ENCODE results near the gene RPLP2. TPM values are rescaled to one million over a fixed set of nuclear protein-coding genes. Genes with fewer than 3 reads are reported as not detected.

The RPLP2 gene
- total RNA-seq, 1 experiment from 2014 or later = 2,582 TPM

DNA sequence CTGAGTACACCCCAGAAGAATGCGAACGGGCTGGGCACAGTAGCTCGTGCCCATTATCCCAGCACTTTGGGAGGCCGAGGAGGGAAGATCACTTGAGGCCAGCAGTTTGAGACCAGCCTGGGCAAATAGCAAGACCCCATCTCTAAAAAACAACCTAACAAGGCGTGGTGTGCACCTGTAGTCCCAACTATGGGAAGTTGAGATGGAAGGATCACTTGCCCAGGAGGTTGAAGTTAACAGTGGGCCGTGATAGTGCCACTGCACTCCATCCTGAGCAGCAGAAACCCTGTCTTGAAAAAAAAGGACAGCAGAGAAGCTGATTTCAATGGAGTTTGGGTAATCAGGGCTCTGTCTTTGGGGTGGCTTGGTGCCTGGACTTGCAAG lies 3.3 kb downstream of the RPLP2 start (continued):
- TF ChIP-seq ZNF416 (CRISPR knock-in tag; IDR thresholded peaks at IDR 0.05) = 0 out of 2 replicates have a peak, but pooled peaks have one; percentile 25
- TF ChIP-seq, protein P1, sequence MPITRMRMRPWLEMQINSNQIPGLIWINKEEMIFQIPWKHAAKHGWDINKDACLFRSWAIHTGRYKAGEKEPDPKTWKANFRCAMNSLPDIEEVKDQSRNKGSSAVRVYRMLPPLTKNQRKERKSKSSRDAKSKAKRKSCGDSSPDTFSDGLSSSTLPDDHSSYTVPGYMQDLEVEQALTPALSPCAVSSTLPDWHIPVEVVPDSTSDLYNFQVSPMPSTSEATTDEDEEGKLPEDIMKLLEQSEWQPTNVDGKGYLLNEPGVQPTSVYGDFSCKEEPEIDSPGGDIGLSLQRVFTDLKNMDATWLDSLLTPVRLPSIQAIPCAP (CRISPR knock-in tag; IDR thresholded peaks at IDR 0.05) = no peak
- TF ChIP-seq, protein P2, sequence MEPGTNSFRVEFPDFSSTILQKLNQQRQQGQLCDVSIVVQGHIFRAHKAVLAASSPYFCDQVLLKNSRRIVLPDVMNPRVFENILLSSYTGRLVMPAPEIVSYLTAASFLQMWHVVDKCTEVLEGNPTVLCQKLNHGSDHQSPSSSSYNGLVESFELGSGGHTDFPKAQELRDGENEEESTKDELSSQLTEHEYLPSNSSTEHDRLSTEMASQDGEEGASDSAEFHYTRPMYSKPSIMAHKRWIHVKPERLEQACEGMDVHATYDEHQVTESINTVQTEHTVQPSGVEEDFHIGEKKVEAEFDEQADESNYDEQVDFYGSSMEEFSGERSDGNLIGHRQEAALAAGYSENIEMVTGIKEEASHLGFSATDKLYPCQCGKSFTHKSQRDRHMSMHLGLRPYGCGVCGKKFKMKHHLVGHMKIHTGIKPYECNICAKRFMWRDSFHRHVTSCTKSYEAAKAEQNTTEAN (CRISPR knock-in tag; IDR thresholded peaks at IDR 0.05) = no peak
- TF ChIP-seq, protein P3, sequence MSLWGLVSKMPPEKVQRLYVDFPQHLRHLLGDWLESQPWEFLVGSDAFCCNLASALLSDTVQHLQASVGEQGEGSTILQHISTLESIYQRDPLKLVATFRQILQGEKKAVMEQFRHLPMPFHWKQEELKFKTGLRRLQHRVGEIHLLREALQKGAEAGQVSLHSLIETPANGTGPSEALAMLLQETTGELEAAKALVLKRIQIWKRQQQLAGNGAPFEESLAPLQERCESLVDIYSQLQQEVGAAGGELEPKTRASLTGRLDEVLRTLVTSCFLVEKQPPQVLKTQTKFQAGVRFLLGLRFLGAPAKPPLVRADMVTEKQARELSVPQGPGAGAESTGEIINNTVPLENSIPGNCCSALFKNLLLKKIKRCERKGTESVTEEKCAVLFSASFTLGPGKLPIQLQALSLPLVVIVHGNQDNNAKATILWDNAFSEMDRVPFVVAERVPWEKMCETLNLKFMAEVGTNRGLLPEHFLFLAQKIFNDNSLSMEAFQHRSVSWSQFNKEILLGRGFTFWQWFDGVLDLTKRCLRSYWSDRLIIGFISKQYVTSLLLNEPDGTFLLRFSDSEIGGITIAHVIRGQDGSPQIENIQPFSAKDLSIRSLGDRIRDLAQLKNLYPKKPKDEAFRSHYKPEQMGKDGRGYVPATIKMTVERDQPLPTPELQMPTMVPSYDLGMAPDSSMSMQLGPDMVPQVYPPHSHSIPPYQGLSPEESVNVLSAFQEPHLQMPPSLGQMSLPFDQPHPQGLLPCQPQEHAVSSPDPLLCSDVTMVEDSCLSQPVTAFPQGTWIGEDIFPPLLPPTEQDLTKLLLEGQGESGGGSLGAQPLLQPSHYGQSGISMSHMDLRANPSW (CRISPR knock-in tag; conservative IDR thresholded peaks at IDR 0.05; ENCODE audit: low read depth) = no peak
- TF ChIP-seq, protein P4, sequence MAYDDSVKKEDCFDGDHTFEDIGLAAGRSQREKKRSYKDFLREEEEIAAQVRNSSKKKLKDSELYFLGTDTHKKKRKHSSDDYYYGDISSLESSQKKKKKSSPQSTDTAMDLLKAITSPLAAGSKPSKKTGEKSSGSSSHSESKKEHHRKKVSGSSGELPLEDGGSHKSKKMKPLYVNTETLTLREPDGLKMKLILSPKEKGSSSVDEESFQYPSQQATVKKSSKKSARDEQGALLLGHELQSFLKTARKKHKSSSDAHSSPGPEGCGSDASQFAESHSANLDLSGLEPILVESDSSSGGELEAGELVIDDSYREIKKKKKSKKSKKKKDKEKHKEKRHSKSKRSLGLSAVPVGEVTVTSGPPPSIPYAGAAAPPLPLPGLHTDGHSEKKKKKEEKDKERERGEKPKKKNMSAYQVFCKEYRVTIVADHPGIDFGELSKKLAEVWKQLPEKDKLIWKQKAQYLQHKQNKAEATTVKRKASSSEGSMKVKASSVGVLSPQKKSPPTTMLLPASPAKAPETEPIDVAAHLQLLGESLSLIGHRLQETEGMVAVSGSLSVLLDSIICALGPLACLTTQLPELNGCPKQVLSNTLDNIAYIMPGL (CRISPR knock-in tag; IDR thresholded peaks at IDR 0.05) = no peak

DNA sequence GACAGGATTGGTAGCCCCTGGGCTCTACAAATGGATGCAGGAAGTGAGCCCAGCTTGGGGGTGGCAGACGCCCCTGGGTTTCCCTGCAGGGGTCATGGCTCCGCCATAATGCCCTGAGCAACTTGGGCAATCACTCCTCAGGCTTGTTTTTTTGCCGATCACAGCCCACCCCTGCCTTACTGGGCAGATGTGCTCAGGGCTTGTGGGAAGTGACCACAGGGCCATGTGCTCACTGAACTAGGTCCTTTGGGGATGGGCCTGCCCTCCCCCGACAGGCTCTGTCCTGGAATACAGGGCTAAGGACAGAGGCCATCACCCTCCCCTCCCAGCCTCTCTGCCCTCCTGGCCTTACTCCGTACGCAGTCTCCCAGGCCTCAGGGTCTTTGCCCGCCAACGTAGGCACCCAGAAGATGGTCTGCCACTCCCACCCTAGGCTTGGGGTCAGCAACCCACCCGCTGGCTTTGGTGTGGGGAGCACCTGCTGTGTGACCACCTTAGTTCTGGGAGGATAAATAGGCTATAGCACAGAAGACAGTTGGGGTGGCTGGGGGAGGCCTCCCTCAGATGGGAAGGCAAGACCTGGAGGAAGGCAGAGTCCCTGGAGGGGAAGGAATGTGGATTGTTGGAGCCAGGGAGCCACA lies 3.8 kb downstream of the RPLP2 start:
- Mint-ChIP-seq H3K36me3 (peaks cover 28% of the 10 kb centered on the region), H3K9me3 (no peaks in the 10 kb centered on the region), H3K27me3 (ENCODE audit: low read depth) (no peaks in the 10 kb centered on the region), H3K27ac (peak overlapping the region; percentile 82; the same call in 1 of the 2 replicates), H3K4me3 (no peak overlapping the region), H3K4me1 (peaks cover 30% of the 10 kb centered on the region)
- ATAC-seq = peak; percentile 2
- CTCF ChIA-PET = interaction anchor here (0.5 kb wide), 1 partner anchor 68 kb away, joined by 3 read pairs; no protein-coding TSS in a partner anchor
- no peak for DNase-seq (ENCODE audit: low spot score)
- POLR2A ChIA-PET = no interaction called here
- TF ChIP-seq, protein P5, sequence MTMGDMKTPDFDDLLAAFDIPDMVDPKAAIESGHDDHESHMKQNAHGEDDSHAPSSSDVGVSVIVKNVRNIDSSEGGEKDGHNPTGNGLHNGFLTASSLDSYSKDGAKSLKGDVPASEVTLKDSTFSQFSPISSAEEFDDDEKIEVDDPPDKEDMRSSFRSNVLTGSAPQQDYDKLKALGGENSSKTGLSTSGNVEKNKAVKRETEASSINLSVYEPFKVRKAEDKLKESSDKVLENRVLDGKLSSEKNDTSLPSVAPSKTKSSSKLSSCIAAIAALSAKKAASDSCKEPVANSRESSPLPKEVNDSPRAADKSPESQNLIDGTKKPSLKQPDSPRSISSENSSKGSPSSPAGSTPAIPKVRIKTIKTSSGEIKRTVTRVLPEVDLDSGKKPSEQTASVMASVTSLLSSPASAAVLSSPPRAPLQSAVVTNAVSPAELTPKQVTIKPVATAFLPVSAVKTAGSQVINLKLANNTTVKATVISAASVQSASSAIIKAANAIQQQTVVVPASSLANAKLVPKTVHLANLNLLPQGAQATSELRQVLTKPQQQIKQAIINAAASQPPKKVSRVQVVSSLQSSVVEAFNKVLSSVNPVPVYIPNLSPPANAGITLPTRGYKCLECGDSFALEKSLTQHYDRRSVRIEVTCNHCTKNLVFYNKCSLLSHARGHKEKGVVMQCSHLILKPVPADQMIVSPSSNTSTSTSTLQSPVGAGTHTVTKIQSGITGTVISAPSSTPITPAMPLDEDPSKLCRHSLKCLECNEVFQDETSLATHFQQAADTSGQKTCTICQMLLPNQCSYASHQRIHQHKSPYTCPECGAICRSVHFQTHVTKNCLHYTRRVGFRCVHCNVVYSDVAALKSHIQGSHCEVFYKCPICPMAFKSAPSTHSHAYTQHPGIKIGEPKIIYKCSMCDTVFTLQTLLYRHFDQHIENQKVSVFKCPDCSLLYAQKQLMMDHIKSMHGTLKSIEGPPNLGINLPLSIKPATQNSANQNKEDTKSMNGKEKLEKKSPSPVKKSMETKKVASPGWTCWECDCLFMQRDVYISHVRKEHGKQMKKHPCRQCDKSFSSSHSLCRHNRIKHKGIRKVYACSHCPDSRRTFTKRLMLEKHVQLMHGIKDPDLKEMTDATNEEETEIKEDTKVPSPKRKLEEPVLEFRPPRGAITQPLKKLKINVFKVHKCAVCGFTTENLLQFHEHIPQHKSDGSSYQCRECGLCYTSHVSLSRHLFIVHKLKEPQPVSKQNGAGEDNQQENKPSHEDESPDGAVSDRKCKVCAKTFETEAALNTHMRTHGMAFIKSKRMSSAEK (CRISPR knock-in tag; IDR thresholded peaks at IDR 0.05; ENCODE audit: borderline replicate concordance) = peak; percentile 84; the same call in 1 of the 2 replicates
- TF ChIP-seq, protein P3 (CRISPR knock-in tag; conservative IDR thresholded peaks at IDR 0.05; ENCODE audit: low read depth) = no peak
- TF ChIP-seq TEAD4 (CRISPR knock-in tag; IDR thresholded peaks at IDR 0.05) (no peak), NR3C1 (CRISPR knock-in tag; conservative IDR thresholded peaks at IDR 0.05; ENCODE audit: low read depth) (no peak), ZNF416 (CRISPR knock-in tag; IDR thresholded peaks at IDR 0.05) (peak; percentile 95), RELA (CRISPR knock-in tag; IDR thresholded peaks at IDR 0.05; ENCODE audit: borderline replicate concordance) (no peak), ZNF423 (CRISPR knock-in tag; IDR thresholded peaks at IDR 0.05) (no peak)
- TF ChIP-seq, protein P6, sequence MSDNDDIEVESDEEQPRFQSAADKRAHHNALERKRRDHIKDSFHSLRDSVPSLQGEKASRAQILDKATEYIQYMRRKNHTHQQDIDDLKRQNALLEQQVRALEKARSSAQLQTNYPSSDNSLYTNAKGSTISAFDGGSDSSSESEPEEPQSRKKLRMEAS (CRISPR knock-in tag; IDR thresholded peaks at IDR 0.05) = 0 out of 2 replicates have a peak, but pooled peaks have one; percentile 16
- TF ChIP-seq, protein P7, sequence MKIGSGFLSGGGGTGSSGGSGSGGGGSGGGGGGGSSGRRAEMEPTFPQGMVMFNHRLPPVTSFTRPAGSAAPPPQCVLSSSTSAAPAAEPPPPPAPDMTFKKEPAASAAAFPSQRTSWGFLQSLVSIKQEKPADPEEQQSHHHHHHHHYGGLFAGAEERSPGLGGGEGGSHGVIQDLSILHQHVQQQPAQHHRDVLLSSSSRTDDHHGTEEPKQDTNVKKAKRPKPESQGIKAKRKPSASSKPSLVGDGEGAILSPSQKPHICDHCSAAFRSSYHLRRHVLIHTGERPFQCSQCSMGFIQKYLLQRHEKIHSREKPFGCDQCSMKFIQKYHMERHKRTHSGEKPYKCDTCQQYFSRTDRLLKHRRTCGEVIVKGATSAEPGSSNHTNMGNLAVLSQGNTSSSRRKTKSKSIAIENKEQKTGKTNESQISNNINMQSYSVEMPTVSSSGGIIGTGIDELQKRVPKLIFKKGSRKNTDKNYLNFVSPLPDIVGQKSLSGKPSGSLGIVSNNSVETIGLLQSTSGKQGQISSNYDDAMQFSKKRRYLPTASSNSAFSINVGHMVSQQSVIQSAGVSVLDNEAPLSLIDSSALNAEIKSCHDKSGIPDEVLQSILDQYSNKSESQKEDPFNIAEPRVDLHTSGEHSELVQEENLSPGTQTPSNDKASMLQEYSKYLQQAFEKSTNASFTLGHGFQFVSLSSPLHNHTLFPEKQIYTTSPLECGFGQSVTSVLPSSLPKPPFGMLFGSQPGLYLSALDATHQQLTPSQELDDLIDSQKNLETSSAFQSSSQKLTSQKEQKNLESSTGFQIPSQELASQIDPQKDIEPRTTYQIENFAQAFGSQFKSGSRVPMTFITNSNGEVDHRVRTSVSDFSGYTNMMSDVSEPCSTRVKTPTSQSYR (CRISPR knock-in tag; IDR thresholded peaks at IDR 0.05) = no peak
